Measurements from ENCODE around the gene PIMREG.

The PIMREG gene

GRCh38 chr17:6462692-6463091, 18.4 kb downstream of the PIMREG start:
- DNase-seq = no peak

DNA sequence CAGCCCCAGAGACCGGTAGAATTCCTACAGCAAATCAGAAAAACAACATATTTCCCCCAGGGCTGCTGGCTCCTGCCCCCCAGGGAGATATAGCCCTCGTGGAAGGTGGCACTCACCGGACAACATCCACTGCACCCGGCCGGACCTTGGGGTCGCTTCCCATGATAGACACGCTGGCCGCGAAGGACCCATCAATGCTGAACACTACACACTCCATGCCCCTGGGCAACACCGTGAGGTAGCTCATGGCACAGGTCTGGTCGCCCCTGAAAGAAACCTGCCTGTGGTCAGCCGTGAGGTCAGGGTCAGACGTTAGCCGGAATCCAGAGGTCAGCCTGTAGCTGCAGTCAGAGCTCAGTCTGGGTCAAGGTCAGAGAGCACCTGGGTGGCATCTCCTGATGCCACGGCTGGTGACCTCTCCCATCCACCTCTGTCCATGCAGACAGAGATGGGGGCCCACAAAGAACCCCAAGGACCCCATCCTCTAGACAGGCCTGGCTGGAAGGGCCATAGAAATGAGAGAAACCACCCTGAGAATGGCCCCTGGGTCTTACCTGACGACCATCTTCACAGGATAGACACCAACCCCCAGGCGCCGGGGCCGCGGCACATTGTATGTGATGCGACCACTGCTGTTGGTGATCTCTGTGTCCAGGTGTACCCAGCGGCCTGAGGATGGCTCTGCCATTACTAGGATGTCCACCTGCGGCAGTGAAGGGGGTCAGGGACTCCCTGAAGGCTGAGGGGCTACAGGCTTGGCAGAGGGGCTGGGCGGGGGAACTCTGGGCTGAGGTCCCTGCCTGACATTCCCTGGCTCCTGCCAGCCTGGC, 19.6 kb downstream of the PIMREG start:
- DNase-seq = no peak

GRCh38 chr17:6464446-6465041, 20.3 kb downstream of the PIMREG start:
- DNase-seq = no peak

GRCh38 chr17:6465206-6466003, 21.1 kb downstream of the PIMREG start:
- no peak for DNase-seq

DNA sequence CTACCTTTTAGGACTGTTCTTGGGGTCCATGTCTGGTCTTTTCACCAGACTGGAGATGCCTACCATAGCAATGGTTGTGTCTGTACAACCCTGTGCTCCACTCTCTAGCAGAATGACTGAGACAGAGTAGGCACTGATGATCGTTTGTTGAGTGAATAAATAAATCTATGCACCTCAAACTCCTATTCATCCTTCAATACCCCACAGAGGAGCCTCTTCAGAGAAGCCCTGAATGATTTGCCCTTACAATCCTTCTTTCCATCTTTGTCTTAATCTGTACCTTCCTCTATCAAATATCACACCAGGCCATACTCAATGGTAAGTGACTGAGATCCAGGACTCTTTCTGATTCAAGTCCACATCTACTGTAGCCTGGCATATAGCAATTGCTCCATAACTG, 23.3 kb downstream of the PIMREG start:
- DNase-seq = no peak

DNA sequence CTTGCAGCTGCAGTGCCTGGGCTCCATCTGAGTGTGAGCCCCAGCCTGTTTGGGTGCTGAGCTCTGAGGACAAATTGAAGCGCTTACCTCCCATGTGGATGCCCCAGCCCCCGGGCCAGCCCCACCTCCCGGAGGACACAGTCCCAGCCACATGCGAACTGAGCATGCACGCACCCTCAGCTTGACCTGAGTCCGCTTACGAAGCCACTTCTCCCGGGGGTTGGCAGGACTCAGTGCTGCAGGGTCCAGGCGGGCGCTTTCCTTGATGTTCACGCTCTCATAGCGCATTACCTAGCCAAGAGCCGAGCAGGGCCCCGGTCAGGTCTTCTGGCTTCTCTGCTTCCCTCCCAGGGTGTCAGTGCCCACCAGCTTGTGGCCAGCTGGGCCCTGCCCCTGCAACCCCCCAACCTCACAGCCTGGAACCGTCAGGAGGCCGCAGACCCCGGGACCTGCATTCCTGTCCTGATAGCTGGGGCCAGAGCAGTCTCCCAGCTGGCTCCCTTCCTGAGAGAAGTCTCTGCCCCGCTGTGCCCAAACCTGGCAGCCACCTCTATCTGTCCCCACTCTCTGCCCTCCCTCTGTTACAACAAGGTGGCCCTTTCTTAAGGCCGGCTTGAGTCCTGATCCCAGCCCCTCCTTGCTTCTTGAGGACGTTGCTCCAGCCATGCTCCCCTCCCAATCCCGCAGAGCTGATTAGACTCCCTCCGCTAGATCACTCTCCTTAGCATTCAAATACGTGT, 24.0 kb downstream of the PIMREG start:
- DNase-seq = no peak

GRCh38 chr17:6470146-6470718, 26.0 kb downstream of the PIMREG start:
- DNase-seq = no peak

DNA sequence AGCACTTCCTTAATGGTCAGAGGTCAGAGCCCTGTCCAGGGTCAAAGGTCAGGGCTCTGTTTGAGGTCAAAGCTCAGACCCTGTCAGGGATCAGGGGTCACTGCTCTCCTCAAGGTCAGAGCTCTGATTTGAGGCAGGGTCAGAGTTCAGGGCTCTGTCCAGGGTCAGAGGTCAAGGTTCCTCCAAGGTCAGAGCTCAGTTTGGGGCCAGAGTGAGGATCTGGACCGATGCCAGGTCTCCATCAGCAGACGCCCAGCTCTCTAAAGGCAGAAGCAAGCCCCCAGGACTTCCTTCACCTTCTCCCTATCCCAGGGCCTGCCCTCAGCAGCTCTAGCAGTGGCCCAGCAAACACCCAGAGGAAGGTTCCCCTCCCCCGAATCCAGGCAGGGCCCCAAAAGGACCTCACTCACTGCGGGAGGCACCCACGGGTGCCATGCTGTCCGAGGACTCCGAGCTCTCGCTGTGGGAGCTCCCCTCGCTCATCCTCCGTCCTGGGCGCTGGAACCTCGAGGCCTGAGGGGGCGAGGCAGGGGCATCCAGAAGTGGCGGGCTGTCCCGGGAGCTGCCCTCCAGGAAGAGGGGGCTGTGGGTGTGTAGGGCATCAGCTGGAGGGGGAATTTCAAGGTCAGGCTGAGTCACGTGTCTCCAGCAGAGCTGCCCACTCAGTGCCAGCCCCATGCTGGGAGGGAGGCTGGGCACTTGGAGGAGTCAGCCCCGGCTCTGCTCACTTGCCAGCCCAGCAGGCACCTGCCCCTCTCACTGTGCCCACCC, 26.7 kb downstream of the PIMREG start:
- DNase-seq = no peak

DNA sequence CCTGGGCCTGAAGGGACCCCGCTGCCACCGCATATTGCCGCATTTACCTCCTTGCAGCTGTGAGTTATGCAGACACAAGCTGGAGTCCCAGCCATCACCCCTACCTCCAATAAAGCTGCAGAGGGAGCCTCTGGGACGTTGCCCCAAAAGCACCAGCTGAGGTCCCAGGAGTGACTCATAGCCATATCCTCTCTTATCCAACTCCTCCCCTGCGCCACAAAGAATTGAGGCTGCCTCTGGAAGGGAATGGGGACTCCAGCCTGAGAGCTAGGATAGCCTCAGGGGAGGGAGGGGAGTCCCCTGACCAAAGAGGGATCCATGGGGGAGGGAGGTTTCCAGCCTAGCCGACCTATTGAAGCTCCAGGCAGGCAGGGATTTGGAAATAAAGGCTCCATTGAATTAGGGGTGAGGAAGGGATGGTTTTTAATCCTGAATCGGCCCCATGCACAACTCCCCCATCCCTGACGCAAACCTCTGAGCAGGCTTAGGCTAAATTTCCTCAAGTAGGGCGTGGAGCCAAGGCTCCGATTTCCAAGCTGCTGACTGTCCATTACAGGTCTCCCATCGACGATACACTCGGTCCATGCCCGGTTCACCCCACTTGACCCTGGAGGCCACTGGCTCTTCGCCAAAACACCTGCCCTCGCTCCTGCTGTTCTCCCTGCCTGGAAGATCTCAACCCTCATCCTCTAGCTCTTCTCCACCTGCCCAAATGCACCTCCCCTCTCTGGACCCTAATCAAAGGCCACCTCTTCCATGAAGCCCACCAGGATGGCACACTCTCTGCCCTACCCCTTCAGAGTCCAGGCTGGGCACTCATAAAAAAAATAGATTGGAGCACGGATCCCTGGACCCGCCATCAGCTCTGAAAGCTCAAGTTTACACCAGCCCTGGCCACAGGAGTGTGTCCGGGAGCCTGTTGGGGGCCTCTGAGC, 27.5 kb downstream of the PIMREG start:
- DNase-seq = no peak

DNA sequence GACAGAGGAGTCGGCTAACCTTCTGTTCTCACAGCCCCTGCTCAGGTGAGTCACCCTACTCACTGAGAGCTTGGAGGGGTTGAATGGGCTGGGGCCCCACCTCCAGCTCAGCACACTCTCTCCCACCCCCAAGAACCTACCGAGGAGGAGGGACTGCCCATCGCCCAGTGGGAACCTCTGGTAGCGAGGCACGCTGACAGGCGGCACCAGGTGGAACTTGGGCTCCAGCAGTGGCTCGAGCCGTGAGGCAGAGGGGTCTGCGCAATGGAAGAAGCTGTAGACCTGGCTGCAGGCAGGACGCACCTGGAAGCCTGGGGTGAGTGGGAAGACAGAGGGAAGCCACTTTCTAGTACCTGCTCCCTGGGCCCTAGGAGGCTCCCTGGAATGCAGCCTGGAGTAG, 28.3 kb downstream of the PIMREG start:
- DNase-seq = no peak

DNA sequence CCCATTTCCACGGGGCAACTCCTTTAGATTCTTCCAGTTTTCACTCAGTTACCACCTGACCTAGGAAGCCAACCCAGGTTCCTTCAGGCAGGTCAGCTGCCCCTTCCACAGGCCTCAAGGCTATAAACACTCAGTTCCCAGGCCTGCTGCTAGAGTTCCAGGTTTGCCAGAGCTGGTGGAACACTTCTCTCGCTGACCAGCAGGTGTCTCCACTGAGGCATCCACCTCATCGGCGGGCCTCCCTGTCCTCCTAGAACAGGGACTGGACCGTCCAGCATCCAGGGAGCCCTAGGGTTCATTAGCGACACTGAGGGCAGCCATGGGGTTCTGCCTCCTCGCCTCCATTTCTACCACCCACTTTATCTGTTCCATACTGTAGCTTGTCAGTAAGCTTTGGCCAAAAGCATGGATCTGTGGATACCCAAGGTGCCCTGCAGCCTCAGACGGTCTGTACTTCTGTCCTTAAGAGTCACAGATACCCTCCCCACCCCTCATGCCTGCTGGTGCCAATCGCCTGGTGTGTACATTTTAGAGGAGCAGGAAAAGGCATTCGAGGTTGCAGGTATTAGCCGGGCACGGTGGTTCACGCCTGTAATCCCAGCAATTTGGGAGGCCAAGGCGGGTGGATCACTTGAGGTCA, 29.0 kb downstream of the PIMREG start:
- peak; percentile 18 to 51 (median 39) for DNase-seq

- DNase-seq = no peak
These were observed 30.1 kb downstream of the PIMREG start for GRCh38 chr17:6474376-6474775.

DNA sequence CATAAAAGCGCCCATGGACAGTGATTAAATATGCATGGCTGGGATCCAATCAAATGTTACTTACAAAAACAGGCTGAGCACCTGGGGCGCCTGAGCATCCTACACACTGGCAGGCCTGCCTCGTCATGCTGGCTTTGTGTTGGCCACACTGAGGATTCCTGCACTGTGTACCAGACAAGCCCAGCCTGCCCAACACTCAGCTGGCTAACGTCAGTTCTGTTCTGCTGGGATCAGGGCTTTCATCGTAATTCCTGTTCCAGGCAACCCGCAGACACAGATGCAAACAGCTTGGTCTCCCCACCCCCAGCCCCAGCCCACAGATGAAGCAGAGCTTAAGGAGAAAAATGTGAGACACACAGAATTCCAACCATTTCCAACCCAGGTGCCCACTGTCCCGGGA, 30.7 kb downstream of the PIMREG start:
- no peak for DNase-seq

GRCh38 chr17:6475411-6475810, 31.2 kb downstream of the PIMREG start:
- peak in 1 of 3 experiments; percentile 1 for DNase-seq

DNA sequence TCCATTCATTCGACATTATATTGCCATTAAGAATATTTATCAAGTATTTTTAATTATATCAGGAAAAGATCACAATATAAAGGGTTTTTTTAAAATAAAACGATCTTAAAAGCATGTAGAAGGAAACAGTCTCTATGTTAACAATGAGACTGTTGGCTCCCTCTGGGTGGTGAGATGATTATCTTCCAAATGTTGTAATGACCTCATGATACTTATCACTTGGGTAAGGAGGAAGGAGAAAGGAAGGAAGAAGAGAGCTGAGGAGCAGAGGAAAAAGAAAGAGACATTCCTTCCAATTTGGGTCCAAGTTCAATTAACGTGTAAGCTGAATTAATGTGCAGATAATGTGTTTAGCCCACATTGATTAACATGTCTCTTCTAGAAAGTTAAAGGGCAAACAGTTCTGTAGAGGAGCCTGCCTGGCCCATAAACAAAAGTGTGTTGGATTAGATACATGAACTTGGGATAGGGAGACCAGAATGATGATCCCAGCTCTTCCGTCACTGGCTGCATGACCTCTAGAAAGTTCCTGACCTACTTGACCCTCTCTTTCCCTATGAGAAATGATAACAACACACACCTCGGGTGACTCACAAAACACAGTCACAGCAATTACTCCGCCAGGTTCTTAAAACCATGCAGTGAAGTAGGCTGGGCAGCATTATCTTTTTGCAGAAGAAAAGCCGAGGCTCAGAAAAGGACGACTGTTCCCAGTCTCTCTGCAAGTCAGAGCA, 32.0 kb downstream of the PIMREG start:
- DNase-seq = no peak

DNA sequence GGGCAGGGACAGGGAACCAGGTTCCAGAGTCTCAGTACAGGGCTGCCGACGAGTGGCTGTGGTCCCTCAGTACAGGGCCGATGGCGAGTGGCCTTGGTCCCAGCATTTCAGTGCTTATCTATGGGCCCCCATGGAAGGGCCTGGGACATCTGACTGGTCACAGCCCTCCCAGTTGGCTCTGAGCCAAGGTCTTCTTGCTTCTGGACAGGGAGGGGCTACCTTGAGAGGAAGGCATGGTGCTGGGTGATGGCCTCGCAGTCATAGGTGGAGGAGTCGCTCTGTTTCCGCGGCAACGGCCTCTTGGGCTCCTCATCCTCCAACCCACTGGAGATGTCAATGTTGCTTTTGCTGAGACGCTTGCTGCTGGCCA, 32.5 kb downstream of the PIMREG start:
- peak in 1 of 3 experiments; percentile 2 for DNase-seq

GRCh38 chr17:6477831-6478383, 33.7 kb downstream of the PIMREG start:
- no peak for DNase-seq

GRCh38 chr17:6478486-6478885, 34.2 kb downstream of the PIMREG start:
- no peak for DNase-seq

All from NCI-H1417 (cell line).